HCT116 (cell line): ENCODE data around the gene CMTM2. TPM values are rescaled to one million over a fixed set of nuclear protein-coding genes. Genes with fewer than 3 reads are reported as not detected.

Source experiments
- ATAC-seq: fragments of 200-7000 bp; cut with Tn5 transposase; 2 replicates; pipeline ENCODE4 v1.9.1; 2020; ENCODE audit warnings: mild to moderate bottlenecking, moderate library complexity
- BruUV-seq: library from RNA; stranded (reverse); fragments of 400-500 nt; replicated peaks from 2 replicates; lab custom pipeline; 2021; lab: Mats Ljungman, UMichigan
- CTCF ChIA-PET: fragments of 300-600 bp; sonication (Branson Sonifier 250); formaldehyde crosslinking; loops from one replicate; lab custom pipeline; 2021; ENCODE audit warnings: antibody characterized with exemption; lab: Charles Lee
- POLR2A ChIA-PET: fragments of 300-600, 350-600 bp; sonication (Branson Sonifier 250); formaldehyde crosslinking; loops from one replicate; lab custom pipeline; 2021; ENCODE audit warnings: antibody characterized with exemption; lab: Charles Lee
- RAD21 ChIA-PET, 2 experiments: fragments of 300-600 bp; sonication (Branson Sonifier 250); formaldehyde crosslinking; loops; one replicate each; lab custom pipeline; 2023; ENCODE audit warnings: low total read pairs in 2 of 2; ENCODE audit not compliant: uncharacterized antibody in 2 of 2, unreplicated experiment in 2 of 2, low non-redundant PET in 1 of 2; lab: Charles Lee
- DNase-seq: peaks from one replicate; pipeline ENCODE4 v3.0.0-alpha.2; 2010; ENCODE audit warnings: low read depth, low spot score
- H2AFZ ChIP-seq: fragments of 200-600 bp; shearing (Covaris generic), sonication (generic); 2 replicates; pipeline ENCODE4 v1.6.1; 2017; ENCODE audit warnings: low read depth, mixed run types, mixed read lengths, antibody characterized with exemption, low read length; ENCODE audit not compliant: poor library complexity, severe bottlenecking
- H3K27ac ChIP-seq: 2 replicates; pipeline ENCODE4 v1.5.1; 2012; ENCODE audit warnings: low read depth, low read length
- H3K27me3 ChIP-seq: fragments of 200-600 bp; sonication (generic); 2 replicates; pipeline ENCODE4 v1.6.1; 2016; ENCODE audit warnings: mixed run types, low read length, mixed read lengths; ENCODE audit not compliant: insufficient read depth
- H3K36me3 ChIP-seq, 2 experiments: fragments of 200-500 bp in 1 of 2; fragments of 200-600 bp in 1 of 2; sonication (Bioruptor generic) in 1 of 2; sonication (generic) in 1 of 2; 2 replicates each; pipeline versions ENCODE4 v1.5.1 to v1.6.1; 2014 to 2016; ENCODE audit warnings: low read length in 2 of 2, inconsistent platforms in 1 of 2, mixed read lengths in 1 of 2, mixed run types in 1 of 2; ENCODE audit not compliant: insufficient read depth in 2 of 2, control insufficient read depth in 1 of 2
- H3K4me1 ChIP-seq, 2 experiments: fragments of 200-600 bp in 1 of 2; sonication (generic) in 1 of 2; 2 replicates each; pipeline versions ENCODE4 v1.5.1 to v1.6.1; 2012 to 2017; ENCODE audit warnings: low read length in 2 of 2, inconsistent platforms in 1 of 2, mild to moderate bottlenecking in 1 of 2, mixed read lengths in 1 of 2, mixed run types in 1 of 2, moderate library complexity in 1 of 2; ENCODE audit not compliant: insufficient read depth in 2 of 2, control insufficient read depth in 1 of 2
- H3K4me2 ChIP-seq: fragments of 200-600 bp; sonication (generic); 2 replicates; pipeline ENCODE4 v1.6.1; 2017; ENCODE audit warnings: mixed run types, low read length, mixed read lengths
- H3K4me3 ChIP-seq, 2 experiments: fragments of 200-600 bp in 1 of 2; sonication (generic) in 1 of 2; replicated peaks in 1 of 2; 2 replicates each; pipeline ENCODE4 v1.5.1; 2011 to 2016; ENCODE audit warnings: low read length in 2 of 2, control low read depth in 1 of 2, low read depth in 1 of 2, mild to moderate bottlenecking in 1 of 2, mixed read lengths in 1 of 2, mixed run types in 1 of 2
- H3K79me2 ChIP-seq: fragments of 200-600 bp; sonication (generic); 2 replicates; pipeline ENCODE4 v1.6.1; 2017; ENCODE audit warnings: mild to moderate bottlenecking, mixed run types, low read length, moderate library complexity, mixed read lengths; ENCODE audit not compliant: insufficient read depth
- H3K9ac ChIP-seq: fragments of 200-600 bp; sonication (generic); 2 replicates; pipeline ENCODE4 v1.6.1; 2016; ENCODE audit warnings: low read length, mixed read lengths
- H3K9me2 ChIP-seq: fragments of 200-600 bp; sonication (generic), shearing (Covaris generic); 2 replicates; pipeline ENCODE4 v1.6.1; 2017; ENCODE audit warnings: mixed run types, mild to moderate bottlenecking, moderate library complexity; ENCODE audit not compliant: insufficient read depth
- H3K9me3 ChIP-seq, 2 experiments: fragments of 200-500 bp in 1 of 2; fragments of 200-600 bp in 1 of 2; sonication (Bioruptor generic) in 1 of 2; sonication (generic) in 1 of 2; 2 replicates each; pipeline ENCODE4 v1.6.1; 2014 to 2017; ENCODE audit warnings: low read length in 2 of 2, mixed read lengths in 2 of 2, inconsistent platforms in 1 of 2, low read depth in 1 of 2, mild to moderate bottlenecking in 1 of 2, mixed run types in 1 of 2, moderate library complexity in 1 of 2; ENCODE audit not compliant: control insufficient read depth in 1 of 2, insufficient read depth in 1 of 2
- H4K20me1 ChIP-seq: fragments of 200-600 bp; sonication (generic), shearing (Covaris generic); 2 replicates; pipeline ENCODE4 v1.6.1; 2017; ENCODE audit warnings: mixed run types, mild to moderate bottlenecking, moderate library complexity; ENCODE audit not compliant: insufficient read depth
- EGR1 ChIP-seq: IDR thresholded peaks from 2 replicates; pipeline ENCODE4 v1.6.1; 2012; ENCODE audit warnings: low read depth
- ELF1 ChIP-seq: IDR thresholded peaks from 2 replicates; pipeline ENCODE4 v1.6.1; 2012; ENCODE audit warnings: low read depth, borderline replicate concordance
- EZH2phosphoT487 ChIP-seq: fragments of 200-600 bp; IDR thresholded peaks from 2 replicates; pipeline ENCODE4 v1.6.1; 2018; ENCODE audit warnings: antibody characterized with exemption, borderline replicate concordance
- FOSL1 ChIP-seq: IDR thresholded peaks from 2 replicates; pipeline ENCODE4 v1.6.1; 2012; ENCODE audit warnings: low read depth
- RAD21 ChIP-seq: IDR thresholded peaks from 2 replicates; pipeline ENCODE4 v1.6.1; 2012; ENCODE audit warnings: low read depth, mild to moderate bottlenecking
- SP1 ChIP-seq: IDR thresholded peaks from 2 replicates; pipeline ENCODE4 v1.6.1; 2012; ENCODE audit warnings: low read depth
- TCF7L2 ChIP-seq: IDR thresholded peaks from 2 replicates; pipeline ENCODE4 v1.7.0; 2011; ENCODE audit warnings: borderline replicate concordance, inconsistent platforms; ENCODE audit not compliant: insufficient read depth, insufficient read length; ENCODE audit errors: extremely low read depth
- YY1 ChIP-seq: IDR thresholded peaks from 2 replicates; pipeline ENCODE4 v1.6.1; 2011; ENCODE audit warnings: low read length, low read depth, moderate library complexity, mild to moderate bottlenecking; ENCODE audit not compliant: insufficient replicate concordance; ENCODE audit errors: extremely low read depth
- ZFX ChIP-seq: fragments of 450-650 bp; IDR thresholded peaks from 2 replicates; pipeline ENCODE4 v1.6.1; 2017
- intact Hi-C: fragments of 100-400 bp; cut with micrococcal nuclease; formaldehyde crosslinking; loops from 2 replicates; pipeline ENCODE4 v1.10.0; 2022
- total RNA-seq: library from RNA; stranded (reverse); gene quantifications from one replicate; pipeline ENCODE4 v1.2.1, GENCODE V29; 2021; ENCODE audit not compliant: unreplicated experiment
- TF ChIP-seq, protein P1 (sequence below): IDR thresholded peaks from 2 replicates; pipeline ENCODE4 v1.6.1; 2012; ENCODE audit warnings: low read depth
- TF ChIP-seq, protein P2 (sequence below), 3 experiments: fragments of 200-600 bp in 1 of 3; sonication (generic) in 1 of 3; IDR thresholded peaks in 2 of 3; conservative IDR thresholded peaks in 1 of 3; 2 replicates each; pipeline ENCODE4 v1.5.1; 2012 to 2017; ENCODE audit warnings: low read depth in 2 of 3, low read length in 2 of 3, antibody characterized with exemption in 1 of 3, borderline replicate concordance in 1 of 3, control low read depth in 1 of 3, mild to moderate bottlenecking in 1 of 3, mixed read lengths in 1 of 3, mixed run types in 1 of 3, moderate library complexity in 1 of 3; ENCODE audit not compliant: insufficient read depth in 1 of 3

CMTM2 gene
- total RNA-seq, 1 experiment from 2014 or later = 0.42 TPM

DNA sequence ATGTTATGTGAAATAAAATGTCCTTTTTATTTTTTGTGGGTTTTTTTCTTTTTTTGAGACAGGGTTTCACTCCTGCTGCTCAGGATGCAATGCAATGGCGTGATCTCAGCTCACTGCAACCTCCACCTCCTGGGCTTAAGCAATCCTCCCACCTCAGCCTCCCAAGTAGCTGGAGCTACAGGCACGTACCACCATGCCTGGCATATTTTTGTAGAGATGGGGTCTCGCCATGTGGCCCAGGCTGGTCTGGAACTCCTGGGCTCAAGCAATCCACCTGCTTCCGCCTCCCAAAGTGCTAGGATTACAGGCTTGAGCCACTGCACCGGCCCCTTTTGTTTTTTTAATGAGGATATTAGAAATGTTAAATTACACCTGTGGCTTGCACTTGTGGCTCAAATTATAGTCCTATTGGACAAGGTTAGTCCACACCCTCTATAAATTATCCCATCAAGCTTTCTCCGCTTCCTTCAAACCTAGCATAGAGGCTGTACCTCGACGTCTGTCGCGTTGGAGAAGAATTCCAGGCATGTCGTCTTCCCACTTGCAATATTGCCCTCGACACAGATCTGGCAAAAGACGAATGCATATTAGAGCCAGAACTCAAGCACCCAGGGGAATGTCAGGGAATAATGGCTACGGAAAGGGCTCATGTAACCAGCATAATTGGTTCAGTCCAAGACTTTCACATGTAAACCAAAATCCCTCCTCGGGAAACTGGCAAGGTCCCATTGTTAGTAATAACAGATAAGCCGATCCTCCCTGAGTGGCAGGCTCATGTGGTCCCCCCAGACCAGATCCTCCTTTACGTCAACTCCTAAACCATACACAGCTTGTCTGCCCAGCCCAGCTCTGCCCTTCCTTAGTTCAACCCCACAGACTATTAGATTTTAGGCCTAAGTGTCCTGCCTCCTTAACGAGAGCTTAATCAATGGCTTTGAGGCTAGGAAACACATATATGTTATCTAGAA, 37.6 kb upstream of the CMTM2 start:
- ChIA-PET POLR2A (no interaction called here), RAD21 (no interaction called here), CTCF (no interaction called here)
- H3K27me3 ChIP-seq = no peaks in the 10 kb centered on the region
- DNase-seq (no peak), ATAC-seq (no peak)
- intact Hi-C loops = no loop called here
- TF ChIP-seq, protein P1, sequence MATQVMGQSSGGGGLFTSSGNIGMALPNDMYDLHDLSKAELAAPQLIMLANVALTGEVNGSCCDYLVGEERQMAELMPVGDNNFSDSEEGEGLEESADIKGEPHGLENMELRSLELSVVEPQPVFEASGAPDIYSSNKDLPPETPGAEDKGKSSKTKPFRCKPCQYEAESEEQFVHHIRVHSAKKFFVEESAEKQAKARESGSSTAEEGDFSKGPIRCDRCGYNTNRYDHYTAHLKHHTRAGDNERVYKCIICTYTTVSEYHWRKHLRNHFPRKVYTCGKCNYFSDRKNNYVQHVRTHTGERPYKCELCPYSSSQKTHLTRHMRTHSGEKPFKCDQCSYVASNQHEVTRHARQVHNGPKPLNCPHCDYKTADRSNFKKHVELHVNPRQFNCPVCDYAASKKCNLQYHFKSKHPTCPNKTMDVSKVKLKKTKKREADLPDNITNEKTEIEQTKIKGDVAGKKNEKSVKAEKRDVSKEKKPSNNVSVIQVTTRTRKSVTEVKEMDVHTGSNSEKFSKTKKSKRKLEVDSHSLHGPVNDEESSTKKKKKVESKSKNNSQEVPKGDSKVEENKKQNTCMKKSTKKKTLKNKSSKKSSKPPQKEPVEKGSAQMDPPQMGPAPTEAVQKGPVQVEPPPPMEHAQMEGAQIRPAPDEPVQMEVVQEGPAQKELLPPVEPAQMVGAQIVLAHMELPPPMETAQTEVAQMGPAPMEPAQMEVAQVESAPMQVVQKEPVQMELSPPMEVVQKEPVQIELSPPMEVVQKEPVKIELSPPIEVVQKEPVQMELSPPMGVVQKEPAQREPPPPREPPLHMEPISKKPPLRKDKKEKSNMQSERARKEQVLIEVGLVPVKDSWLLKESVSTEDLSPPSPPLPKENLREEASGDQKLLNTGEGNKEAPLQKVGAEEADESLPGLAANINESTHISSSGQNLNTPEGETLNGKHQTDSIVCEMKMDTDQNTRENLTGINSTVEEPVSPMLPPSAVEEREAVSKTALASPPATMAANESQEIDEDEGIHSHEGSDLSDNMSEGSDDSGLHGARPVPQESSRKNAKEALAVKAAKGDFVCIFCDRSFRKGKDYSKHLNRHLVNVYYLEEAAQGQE = no peak
- no peak for TF ChIP-seq EGR1
- BruUV-seq = no TSS peak
- no peak overlapping the region for H2AFZ ChIP-seq
- no peaks in the 10 kb centered on the region for H3K79me2 ChIP-seq
- no peaks in the 10 kb centered on the region; a peak in 1 of 4 replicates for H3K36me3 ChIP-seq
- no peak overlapping the region for H3K4me3 ChIP-seq
- H3K9ac ChIP-seq = no peak overlapping the region
- H3K9me2 ChIP-seq = no peaks in the 10 kb centered on the region
- H3K4me1 ChIP-seq = no peaks in the 10 kb centered on the region
- no peaks in the 10 kb centered on the region for H3K9me3 ChIP-seq
- H3K4me2 ChIP-seq = no peak overlapping the region
- H3K27ac ChIP-seq = no peak overlapping the region
- H4K20me1 ChIP-seq = no peaks in the 10 kb centered on the region

DNA sequence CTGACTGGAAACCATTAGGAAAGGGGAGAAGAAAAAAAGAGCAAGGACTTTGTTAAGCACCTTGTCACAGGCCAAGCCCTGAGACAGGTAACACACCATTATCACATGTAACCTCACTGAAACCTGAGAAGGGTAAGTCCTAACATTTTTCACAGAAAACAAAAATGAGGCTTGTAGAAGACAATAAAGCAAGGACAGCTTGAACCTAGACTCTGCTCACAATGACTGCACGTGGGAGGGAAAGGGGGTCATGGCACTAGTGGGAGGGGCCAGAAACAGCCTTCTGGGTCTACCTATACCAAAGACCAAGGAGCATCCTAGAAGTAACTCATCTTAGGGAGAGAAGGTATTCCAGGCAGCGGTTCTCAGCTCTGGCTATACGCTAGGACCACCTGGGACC, 36.9 kb upstream of the CMTM2 start:
- no TSS peak for BruUV-seq
- H3K4me1 ChIP-seq = no peaks in the 10 kb centered on the region
- no peaks in the 10 kb centered on the region for H3K27me3 ChIP-seq
- H3K27ac ChIP-seq = no peak overlapping the region
- no peak overlapping the region for H3K4me2 ChIP-seq
- H3K79me2 ChIP-seq = no peaks in the 10 kb centered on the region
- no peak for DNase-seq
- H3K9me2 ChIP-seq = no peaks in the 10 kb centered on the region
- H3K9me3 ChIP-seq = no peaks in the 10 kb centered on the region
- intact Hi-C loops = no loop called here
- ChIA-PET POLR2A (no interaction called here), CTCF (no interaction called here), RAD21 (no interaction called here)
- no peaks in the 10 kb centered on the region; a peak in 1 of 4 replicates for H3K36me3 ChIP-seq
- ATAC-seq = no peak
- no peaks in the 10 kb centered on the region for H4K20me1 ChIP-seq
- H3K9ac ChIP-seq = no peak overlapping the region
- H3K4me3 ChIP-seq = no peak overlapping the region
- no peak overlapping the region for H2AFZ ChIP-seq
- TF ChIP-seq ZFX (no peak), FOSL1 (no peak), EZH2phosphoT487 (no peak), EGR1 (no peak), RAD21 (no peak), TCF7L2 (no peak), ELF1 (no peak), YY1 (no peak), SP1 (no peak)
- TF ChIP-seq, protein P2, sequence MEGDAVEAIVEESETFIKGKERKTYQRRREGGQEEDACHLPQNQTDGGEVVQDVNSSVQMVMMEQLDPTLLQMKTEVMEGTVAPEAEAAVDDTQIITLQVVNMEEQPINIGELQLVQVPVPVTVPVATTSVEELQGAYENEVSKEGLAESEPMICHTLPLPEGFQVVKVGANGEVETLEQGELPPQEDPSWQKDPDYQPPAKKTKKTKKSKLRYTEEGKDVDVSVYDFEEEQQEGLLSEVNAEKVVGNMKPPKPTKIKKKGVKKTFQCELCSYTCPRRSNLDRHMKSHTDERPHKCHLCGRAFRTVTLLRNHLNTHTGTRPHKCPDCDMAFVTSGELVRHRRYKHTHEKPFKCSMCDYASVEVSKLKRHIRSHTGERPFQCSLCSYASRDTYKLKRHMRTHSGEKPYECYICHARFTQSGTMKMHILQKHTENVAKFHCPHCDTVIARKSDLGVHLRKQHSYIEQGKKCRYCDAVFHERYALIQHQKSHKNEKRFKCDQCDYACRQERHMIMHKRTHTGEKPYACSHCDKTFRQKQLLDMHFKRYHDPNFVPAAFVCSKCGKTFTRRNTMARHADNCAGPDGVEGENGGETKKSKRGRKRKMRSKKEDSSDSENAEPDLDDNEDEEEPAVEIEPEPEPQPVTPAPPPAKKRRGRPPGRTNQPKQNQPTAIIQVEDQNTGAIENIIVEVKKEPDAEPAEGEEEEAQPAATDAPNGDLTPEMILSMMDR (IDR thresholded peaks at IDR 0.05 in 2 of 3, conservative IDR thresholded peaks at IDR 0.05 in 1 of 3; ENCODE audit: borderline replicate concordance in 1 of 3, insufficient read depth in 1 of 3, low read depth in 2 of 3, low read length in 2 of 3) = no peak
